C4-2B (cell line): ENCODE results near the gene HAAO.

Source experiments
- CTCF ChIP-seq: fragments of 450-650 bp; conservative IDR thresholded peaks from 2 replicates; pipeline ENCODE4 v1.5.1; 2017; ENCODE audit warnings: mild to moderate bottlenecking
- ZFX ChIP-seq: fragments of 450-650 bp; IDR thresholded peaks from 2 replicates; pipeline ENCODE4 v1.6.1; 2017

GRCh38 chr2:42724886-42725285 lies 67.5 kb downstream of the HAAO start:
- TF ChIP-seq CTCF (no peak), ZFX (no peak)
